HCT116 (cell line): ENCODE measurements around the gene ARHGEF17. TPM values are rescaled to one million over a fixed set of nuclear protein-coding genes. Genes with fewer than 3 reads are reported as not detected.
A peak's percentile ranks its signal among the peaks of the same experiment; 100 is the strongest.

Experiments
- ATAC-seq: fragments of 200-7000 bp; cut with Tn5 transposase; 2 replicates; pipeline ENCODE4 v1.9.1; 2020; ENCODE audit warnings: mild to moderate bottlenecking, moderate library complexity
- BruUV-seq: library from RNA; stranded (reverse); fragments of 400-500 nt; replicated peaks from 2 replicates; lab custom pipeline; 2021; lab: Mats Ljungman, UMichigan
- CTCF ChIA-PET: fragments of 300-600 bp; sonication (Branson Sonifier 250); formaldehyde crosslinking; loops from one replicate; lab custom pipeline; 2021; ENCODE audit warnings: antibody characterized with exemption; lab: Charles Lee
- POLR2A ChIA-PET: fragments of 300-600, 350-600 bp; sonication (Branson Sonifier 250); formaldehyde crosslinking; loops from one replicate; lab custom pipeline; 2021; ENCODE audit warnings: antibody characterized with exemption; lab: Charles Lee
- RAD21 ChIA-PET, 2 experiments: fragments of 300-600 bp; sonication (Branson Sonifier 250); formaldehyde crosslinking; loops; one replicate each; lab custom pipeline; 2023; ENCODE audit warnings: low total read pairs in 2 of 2; ENCODE audit not compliant: uncharacterized antibody in 2 of 2, unreplicated experiment in 2 of 2, low non-redundant PET in 1 of 2; lab: Charles Lee
- DNase-seq: peaks from one replicate; pipeline ENCODE4 v3.0.0-alpha.2; 2010; ENCODE audit warnings: low read depth, low spot score
- H2AFZ ChIP-seq: fragments of 200-600 bp; shearing (Covaris generic), sonication (generic); 2 replicates; pipeline ENCODE4 v1.6.1; 2017; ENCODE audit warnings: low read depth, mixed run types, mixed read lengths, antibody characterized with exemption, low read length; ENCODE audit not compliant: poor library complexity, severe bottlenecking
- H3K27ac ChIP-seq: 2 replicates; pipeline ENCODE4 v1.5.1; 2012; ENCODE audit warnings: low read depth, low read length
- H3K27me3 ChIP-seq: fragments of 200-600 bp; sonication (generic); 2 replicates; pipeline ENCODE4 v1.6.1; 2016; ENCODE audit warnings: mixed run types, low read length, mixed read lengths; ENCODE audit not compliant: insufficient read depth
- H3K36me3 ChIP-seq, 2 experiments: fragments of 200-500 bp in 1 of 2; fragments of 200-600 bp in 1 of 2; sonication (Bioruptor generic) in 1 of 2; sonication (generic) in 1 of 2; 2 replicates each; pipeline versions ENCODE4 v1.5.1 to v1.6.1; 2014 to 2016; ENCODE audit warnings: low read length in 2 of 2, inconsistent platforms in 1 of 2, mixed read lengths in 1 of 2, mixed run types in 1 of 2; ENCODE audit not compliant: insufficient read depth in 2 of 2, control insufficient read depth in 1 of 2
- H3K4me1 ChIP-seq, 2 experiments: fragments of 200-600 bp in 1 of 2; sonication (generic) in 1 of 2; 2 replicates each; pipeline versions ENCODE4 v1.5.1 to v1.6.1; 2012 to 2017; ENCODE audit warnings: low read length in 2 of 2, inconsistent platforms in 1 of 2, mild to moderate bottlenecking in 1 of 2, mixed read lengths in 1 of 2, mixed run types in 1 of 2, moderate library complexity in 1 of 2; ENCODE audit not compliant: insufficient read depth in 2 of 2, control insufficient read depth in 1 of 2
- H3K4me2 ChIP-seq: fragments of 200-600 bp; sonication (generic); 2 replicates; pipeline ENCODE4 v1.6.1; 2017; ENCODE audit warnings: mixed run types, low read length, mixed read lengths
- H3K4me3 ChIP-seq, 2 experiments: fragments of 200-600 bp in 1 of 2; sonication (generic) in 1 of 2; replicated peaks in 1 of 2; 2 replicates each; pipeline ENCODE4 v1.5.1; 2011 to 2016; ENCODE audit warnings: low read length in 2 of 2, control low read depth in 1 of 2, low read depth in 1 of 2, mild to moderate bottlenecking in 1 of 2, mixed read lengths in 1 of 2, mixed run types in 1 of 2
- H3K79me2 ChIP-seq: fragments of 200-600 bp; sonication (generic); 2 replicates; pipeline ENCODE4 v1.6.1; 2017; ENCODE audit warnings: mild to moderate bottlenecking, mixed run types, low read length, moderate library complexity, mixed read lengths; ENCODE audit not compliant: insufficient read depth
- H3K9ac ChIP-seq: fragments of 200-600 bp; sonication (generic); 2 replicates; pipeline ENCODE4 v1.6.1; 2016; ENCODE audit warnings: low read length, mixed read lengths
- H3K9me2 ChIP-seq: fragments of 200-600 bp; sonication (generic), shearing (Covaris generic); 2 replicates; pipeline ENCODE4 v1.6.1; 2017; ENCODE audit warnings: mixed run types, mild to moderate bottlenecking, moderate library complexity; ENCODE audit not compliant: insufficient read depth
- H3K9me3 ChIP-seq, 2 experiments: fragments of 200-500 bp in 1 of 2; fragments of 200-600 bp in 1 of 2; sonication (Bioruptor generic) in 1 of 2; sonication (generic) in 1 of 2; 2 replicates each; pipeline ENCODE4 v1.6.1; 2014 to 2017; ENCODE audit warnings: low read length in 2 of 2, mixed read lengths in 2 of 2, inconsistent platforms in 1 of 2, low read depth in 1 of 2, mild to moderate bottlenecking in 1 of 2, mixed run types in 1 of 2, moderate library complexity in 1 of 2; ENCODE audit not compliant: control insufficient read depth in 1 of 2, insufficient read depth in 1 of 2
- H4K20me1 ChIP-seq: fragments of 200-600 bp; sonication (generic), shearing (Covaris generic); 2 replicates; pipeline ENCODE4 v1.6.1; 2017; ENCODE audit warnings: mixed run types, mild to moderate bottlenecking, moderate library complexity; ENCODE audit not compliant: insufficient read depth
- RAD21 ChIP-seq: IDR thresholded peaks from 2 replicates; pipeline ENCODE4 v1.6.1; 2012; ENCODE audit warnings: low read depth, mild to moderate bottlenecking
- SIN3A ChIP-seq: IDR thresholded peaks from 2 replicates; pipeline ENCODE4 v1.6.1; 2012; ENCODE audit warnings: low read depth
- TCF7L2 ChIP-seq: IDR thresholded peaks from 2 replicates; pipeline ENCODE4 v1.7.0; 2011; ENCODE audit warnings: borderline replicate concordance, inconsistent platforms; ENCODE audit not compliant: insufficient read depth, insufficient read length; ENCODE audit errors: extremely low read depth
- ZBTB33 ChIP-seq: IDR thresholded peaks from 2 replicates; pipeline ENCODE4 v1.6.1; 2011; ENCODE audit warnings: mild to moderate bottlenecking, low read length, moderate library complexity; ENCODE audit not compliant: insufficient replicate concordance; ENCODE audit errors: extremely low read depth
- intact Hi-C: fragments of 100-400 bp; cut with micrococcal nuclease; formaldehyde crosslinking; loops from 2 replicates; pipeline ENCODE4 v1.10.0; 2022
- total RNA-seq: library from RNA; stranded (reverse); gene quantifications from one replicate; pipeline ENCODE4 v1.2.1, GENCODE V29; 2021; ENCODE audit not compliant: unreplicated experiment
- TF ChIP-seq, protein P1 (sequence below), 3 experiments: fragments of 200-600 bp in 1 of 3; sonication (generic) in 1 of 3; IDR thresholded peaks in 2 of 3; conservative IDR thresholded peaks in 1 of 3; 2 replicates each; pipeline ENCODE4 v1.5.1; 2012 to 2017; ENCODE audit warnings: low read depth in 2 of 3, low read length in 2 of 3, antibody characterized with exemption in 1 of 3, borderline replicate concordance in 1 of 3, control low read depth in 1 of 3, mild to moderate bottlenecking in 1 of 3, mixed read lengths in 1 of 3, mixed run types in 1 of 3, moderate library complexity in 1 of 3; ENCODE audit not compliant: insufficient read depth in 1 of 3

Gene ARHGEF17
- total RNA-seq, 1 experiment from 2014 or later, result 18.2 TPM

DNA sequence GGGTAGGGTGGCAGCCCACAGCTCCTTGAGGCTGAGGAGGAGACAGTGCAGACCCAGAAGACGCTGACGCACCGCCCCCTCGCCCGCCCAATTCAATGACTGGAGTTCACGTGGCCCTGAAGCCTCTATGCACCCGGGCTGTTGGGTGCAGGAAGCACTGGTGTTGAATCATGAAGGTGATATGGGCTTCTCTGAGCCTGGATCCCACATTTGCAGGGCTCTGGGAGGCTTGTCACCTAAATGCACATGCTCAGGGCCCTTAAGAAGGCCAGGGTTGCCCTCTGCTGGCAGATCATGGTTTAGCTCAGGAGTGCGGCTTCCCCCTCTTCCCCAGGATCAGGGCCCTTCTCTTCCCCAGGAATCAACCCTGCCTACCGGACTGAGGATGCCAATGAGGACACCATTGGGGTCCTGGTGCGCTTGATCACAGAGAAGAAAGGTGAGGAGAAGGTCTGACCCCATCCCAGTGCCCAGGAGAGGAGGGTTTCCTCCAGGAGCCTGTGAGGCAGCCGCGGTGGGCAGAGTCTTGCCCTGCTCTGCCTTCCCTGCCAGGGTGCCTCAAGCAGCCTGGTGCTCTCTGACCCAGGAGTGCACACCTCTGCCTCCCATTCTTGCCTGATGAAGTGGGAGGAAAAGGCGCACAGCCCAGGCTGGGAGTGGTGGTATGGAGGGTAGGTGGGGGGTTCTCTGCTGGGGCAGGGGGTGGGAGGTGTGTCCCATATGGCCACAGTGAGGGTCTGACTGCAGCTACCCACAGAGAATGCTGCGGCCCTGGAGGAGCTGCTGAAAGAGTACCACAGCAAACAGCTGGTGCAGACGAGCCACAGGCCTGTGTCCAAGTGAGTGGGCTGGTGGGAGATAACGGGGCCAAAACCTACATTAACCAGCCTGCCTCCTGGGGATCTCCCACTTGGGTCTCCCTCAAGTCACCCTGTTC lies 85.7 kb downstream of the ARHGEF17 start:
- POLR2A ChIA-PET, result interaction anchor here (0.9 to 1.5 kb wide), 2 partner anchors 42 to 86 kb away, joined by 4 to 5 read pairs; no protein-coding TSS in a partner anchor
- peaks cover 2 to 12% of the 10 kb centered on the region in 2 experiments; a peak in 2 of 4 replicates for H3K36me3 ChIP-seq
- no peak overlapping the region for H2AFZ ChIP-seq
- ATAC-seq (peak; percentile 90), DNase-seq (peak; percentile 41)
- intact Hi-C loops, result loop anchor here (1.0 kb wide), 2 partner anchors 42 to 86 kb away; no protein-coding TSS in a partner anchor
- H3K9me2 ChIP-seq, result no peaks in the 10 kb centered on the region
- no peaks in the 10 kb centered on the region for H3K27me3 ChIP-seq
- 0 out of 2 replicates have a peak overlapping the region, but pooled peaks have one; percentile 13 for H3K9ac ChIP-seq
- no peak overlapping the region for H3K4me2 ChIP-seq
- peaks cover 0 to 5% of the 10 kb centered on the region in 2 experiments; a peak in 1 of 4 replicates for H3K4me1 ChIP-seq
- H3K27ac ChIP-seq, result no peak overlapping the region
- CTCF ChIA-PET, result interaction anchor here (0.9 to 2.3 kb wide), 19 partner anchors 9 to 267 kb away, joined by 3 to 62 read pairs (median 5); partner anchors contain the start of gene ARHGEF17
- H4K20me1 ChIP-seq, result no peaks in the 10 kb centered on the region
- H3K79me2 ChIP-seq, result peaks cover 18% of the 10 kb centered on the region; the same call in 1 of the 2 replicates
- TF ChIP-seq, protein P1, sequence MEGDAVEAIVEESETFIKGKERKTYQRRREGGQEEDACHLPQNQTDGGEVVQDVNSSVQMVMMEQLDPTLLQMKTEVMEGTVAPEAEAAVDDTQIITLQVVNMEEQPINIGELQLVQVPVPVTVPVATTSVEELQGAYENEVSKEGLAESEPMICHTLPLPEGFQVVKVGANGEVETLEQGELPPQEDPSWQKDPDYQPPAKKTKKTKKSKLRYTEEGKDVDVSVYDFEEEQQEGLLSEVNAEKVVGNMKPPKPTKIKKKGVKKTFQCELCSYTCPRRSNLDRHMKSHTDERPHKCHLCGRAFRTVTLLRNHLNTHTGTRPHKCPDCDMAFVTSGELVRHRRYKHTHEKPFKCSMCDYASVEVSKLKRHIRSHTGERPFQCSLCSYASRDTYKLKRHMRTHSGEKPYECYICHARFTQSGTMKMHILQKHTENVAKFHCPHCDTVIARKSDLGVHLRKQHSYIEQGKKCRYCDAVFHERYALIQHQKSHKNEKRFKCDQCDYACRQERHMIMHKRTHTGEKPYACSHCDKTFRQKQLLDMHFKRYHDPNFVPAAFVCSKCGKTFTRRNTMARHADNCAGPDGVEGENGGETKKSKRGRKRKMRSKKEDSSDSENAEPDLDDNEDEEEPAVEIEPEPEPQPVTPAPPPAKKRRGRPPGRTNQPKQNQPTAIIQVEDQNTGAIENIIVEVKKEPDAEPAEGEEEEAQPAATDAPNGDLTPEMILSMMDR (IDR thresholded peaks at IDR 0.05 in 2 of 3, conservative IDR thresholded peaks at IDR 0.05 in 1 of 3; ENCODE audit: borderline replicate concordance in 1 of 3, insufficient read depth in 1 of 3, low read depth in 2 of 3, low read length in 2 of 3), result peak; percentile 80 to 81 (median 80)
- no peak for TF ChIP-seq TCF7L2
- TF ChIP-seq ZBTB33, result no peak
- TF ChIP-seq RAD21, result peak; percentile 87
- TF ChIP-seq SIN3A, result no peak
- H3K4me3 ChIP-seq, result no peak overlapping the region
- RAD21 ChIA-PET, result interaction anchor here (1.0 to 1.5 kb wide), 4 partner anchors 33 to 86 kb away, joined by 3 to 9 read pairs (median 6); no protein-coding TSS in a partner anchor
- H3K9me3 ChIP-seq, result no peaks in the 10 kb centered on the region
- no TSS peak for BruUV-seq
